ENCODE measurements around the gene WTIP.

WTIP gene

DNA sequence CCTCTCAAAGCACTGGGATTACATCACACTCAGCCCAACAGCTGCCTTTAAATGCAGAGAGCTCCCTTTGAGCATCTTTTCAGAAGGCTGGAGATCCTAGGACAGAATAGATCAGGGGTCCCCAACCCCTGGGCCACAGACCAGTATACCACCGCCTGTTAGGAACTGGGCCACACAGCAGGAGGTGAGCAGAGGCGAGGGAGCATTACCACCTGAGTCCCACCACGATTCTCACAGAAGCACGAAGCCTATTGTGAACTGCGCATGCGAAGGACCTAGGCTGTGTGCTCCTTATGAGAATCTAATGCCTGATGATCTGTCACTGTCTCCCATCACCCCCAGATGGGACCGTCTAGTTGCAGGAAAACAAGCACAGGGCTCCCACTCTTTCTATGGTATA lies 2.2 kb upstream of the WTIP start:
- no peak for DNase-seq

DNA sequence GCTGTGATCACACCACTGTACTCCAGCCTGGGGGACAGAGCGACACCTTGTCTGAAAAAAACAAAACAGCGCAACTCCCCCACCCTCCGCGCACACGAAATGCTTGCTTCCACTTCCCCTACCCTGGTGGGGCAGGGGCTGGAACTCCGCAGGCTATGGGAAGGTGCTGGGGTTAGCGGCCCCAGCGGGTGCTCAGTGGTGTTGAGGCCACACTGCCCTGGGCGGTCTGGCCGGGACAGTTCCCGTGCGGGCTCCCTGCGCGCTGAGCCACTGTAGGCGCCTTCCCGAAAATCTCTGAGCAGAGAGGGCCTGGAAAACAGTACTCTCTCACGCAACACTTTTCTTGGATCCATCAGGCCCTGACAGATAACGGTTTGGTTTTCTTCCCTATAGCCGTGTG lies 1.1 kb upstream of the WTIP start:
- no peak for DNase-seq

DNA sequence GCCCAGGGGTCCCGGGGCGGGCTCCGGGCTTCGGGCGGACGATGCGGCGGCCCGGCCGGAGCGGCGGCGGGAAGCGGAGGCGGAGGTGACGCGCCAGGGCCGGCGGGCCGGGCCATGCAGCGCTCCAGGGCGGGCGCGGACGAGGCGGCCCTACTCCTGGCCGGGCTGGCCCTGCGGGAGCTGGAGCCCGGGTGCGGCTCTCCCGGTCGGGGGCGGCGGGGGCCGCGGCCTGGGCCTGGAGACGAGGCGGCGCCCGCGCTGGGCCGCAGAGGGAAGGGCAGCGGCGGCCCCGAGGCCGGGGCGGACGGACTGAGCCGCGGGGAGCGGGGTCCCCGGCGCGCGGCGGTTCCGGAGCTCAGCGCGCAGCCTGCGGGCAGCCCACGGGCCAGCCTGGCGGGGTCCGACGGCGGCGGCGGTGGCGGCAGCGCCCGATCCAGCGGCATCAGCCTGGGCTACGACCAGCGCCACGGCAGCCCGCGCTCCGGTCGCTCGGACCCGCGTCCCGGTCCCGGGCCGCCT lies 362 bp downstream of the WTIP start:
- DNase-seq = no peak

DNA sequence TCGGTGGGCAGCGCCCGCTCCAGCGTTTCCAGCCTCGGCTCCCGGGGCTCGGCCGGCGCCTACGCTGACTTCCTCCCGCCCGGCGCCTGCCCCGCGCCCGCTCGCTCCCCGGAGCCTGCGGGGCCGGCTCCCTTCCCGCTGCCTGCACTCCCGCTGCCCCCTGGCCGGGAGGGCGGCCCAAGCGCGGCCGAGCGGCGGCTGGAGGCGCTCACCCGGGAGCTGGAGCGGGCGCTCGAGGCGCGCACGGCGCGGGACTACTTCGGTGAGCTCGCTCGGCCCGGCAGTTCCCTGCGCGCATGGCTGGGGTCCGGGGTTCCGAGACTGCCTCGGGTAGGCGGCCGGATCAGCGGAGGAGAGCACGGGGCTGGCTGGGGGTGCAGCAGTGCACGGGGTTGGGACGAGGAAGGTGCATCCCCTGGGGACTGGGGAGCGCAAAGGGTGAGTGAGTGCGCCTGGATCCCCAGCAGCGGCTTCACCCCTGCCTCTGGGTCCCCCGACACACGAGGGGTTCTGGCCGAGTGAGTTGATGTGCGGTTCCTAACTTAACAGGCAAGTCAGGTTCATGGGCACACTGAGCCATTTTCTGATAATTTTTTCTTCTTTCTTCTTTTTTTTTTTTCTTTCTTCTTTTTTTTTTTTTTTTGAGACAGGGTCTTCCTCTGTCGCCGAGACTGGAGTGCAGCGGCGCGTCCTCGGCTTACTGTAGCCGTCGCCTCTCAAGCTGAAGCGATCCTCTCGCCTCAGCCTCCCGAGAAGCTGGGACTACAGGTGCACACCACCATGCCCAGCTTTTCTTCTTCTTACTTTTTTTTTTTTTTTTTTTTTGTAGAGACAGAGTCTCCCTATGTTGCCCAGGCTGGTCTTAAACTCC lies 1.1 kb downstream of the WTIP start:
- DNase-seq = no peak

DNA sequence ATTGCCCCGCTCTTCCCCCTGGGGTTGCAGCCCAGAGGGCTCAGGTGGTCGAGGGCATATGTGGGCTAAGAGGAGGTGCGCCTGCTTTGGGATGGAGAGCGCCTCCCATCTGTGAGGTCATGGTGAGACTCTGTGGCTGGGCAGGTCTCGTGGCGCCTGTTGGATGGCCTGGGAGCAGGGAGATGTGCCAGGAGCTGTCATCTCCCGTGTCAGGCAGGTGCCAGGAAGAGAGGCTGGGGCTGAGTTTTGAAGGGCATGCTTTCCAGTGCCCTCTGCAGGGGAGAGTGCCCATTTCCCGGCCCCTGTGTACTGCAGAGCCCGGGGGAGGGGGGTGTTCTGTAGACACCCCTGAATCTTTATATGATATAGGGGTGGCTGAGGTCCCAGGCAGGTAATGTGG lies 2.8 kb downstream of the WTIP start:
- DNase-seq = no peak

DNA sequence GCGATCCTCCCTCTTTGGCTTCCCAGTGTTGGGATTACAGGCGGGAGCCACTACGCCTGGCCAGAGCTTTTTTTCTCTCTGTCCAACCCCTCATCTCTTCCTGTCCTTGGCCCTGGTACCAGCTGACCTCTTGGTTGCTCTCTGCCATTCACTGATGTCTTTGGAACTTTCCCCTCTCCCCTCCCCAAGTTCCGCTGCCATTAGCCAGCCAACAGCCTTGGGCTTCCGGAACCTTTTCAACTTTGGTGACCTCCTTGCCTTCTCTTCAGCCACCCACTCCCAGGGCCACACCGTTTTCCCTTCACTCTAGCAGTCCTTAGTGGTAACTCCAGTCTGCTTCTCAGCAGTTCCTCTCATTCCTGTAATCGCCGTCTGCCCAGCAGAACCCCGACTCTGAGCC lies 4.3 kb downstream of the WTIP start:
- no peak for DNase-seq

DNA sequence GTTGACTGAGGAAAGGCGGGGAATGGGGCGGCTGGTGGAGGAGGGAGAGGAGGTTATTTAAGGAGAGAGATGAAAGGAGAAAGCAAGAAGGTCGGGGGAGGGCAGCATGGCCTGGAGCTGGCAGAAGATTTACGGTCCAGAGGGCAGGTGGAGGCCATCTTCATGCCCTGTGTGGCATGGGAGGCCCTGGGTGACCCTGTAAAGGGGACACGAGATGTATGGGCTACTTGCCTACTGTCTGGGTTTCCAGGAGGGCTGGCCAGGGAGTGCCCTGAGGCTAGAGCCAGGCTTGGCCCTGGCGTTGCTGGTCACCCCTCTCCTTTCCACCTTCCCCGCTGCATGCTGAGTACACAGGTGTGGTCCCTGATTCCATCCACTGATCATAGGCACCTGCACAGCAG lies 6.1 kb downstream of the WTIP start:
- no peak for DNase-seq

DNA sequence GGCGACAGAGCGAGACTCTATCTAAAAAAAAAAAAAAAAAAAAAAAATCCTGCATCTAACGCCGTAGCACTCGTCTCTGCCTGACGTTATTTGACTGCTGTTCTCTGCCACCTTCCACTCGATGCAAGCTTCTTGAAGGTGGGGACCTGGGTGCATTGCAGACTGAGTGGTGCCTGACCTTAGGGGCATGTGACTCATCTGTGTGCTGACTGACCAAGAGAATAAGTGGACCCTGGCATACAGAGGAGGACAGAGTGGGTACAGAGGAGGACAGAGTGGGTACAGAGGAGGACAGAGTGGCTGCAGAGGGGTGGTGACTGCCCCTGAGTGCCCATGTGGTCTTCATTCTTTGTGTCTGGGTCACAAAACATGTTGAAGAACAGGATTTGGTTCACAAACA lies 7.6 kb downstream of the WTIP start:
- no peak for DNase-seq

DNA sequence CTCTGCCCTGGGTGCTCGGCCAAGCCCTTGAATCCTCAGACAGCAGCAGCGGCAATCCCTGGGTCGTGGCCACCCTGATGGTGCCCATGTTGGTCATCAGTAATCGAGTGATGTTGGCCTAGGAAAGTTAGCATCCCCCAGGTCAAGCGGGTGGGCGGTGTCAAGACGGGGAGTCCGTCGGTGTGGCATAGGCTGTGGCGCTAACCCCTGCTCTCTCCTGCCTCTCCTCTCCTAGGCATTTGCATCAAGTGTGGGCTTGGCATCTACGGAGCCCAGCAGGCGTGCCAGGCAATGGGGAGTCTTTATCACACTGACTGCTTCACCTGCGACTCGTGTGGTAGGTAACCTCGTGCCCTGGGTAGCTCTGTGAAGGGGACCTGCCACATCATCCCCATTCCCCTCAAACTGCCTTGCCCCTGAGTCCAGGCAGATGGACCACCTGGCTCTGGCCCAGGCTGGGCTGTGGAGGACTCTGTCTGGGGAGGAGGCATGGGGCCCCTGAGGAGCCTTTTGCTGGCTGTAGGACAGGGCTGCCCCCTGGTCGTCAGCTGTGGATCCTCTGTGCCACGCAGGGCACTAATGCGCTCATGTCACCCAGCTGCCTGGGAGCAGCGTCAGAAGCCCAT lies 8.7 kb downstream of the WTIP start:
- no peak for DNase-seq

DNA sequence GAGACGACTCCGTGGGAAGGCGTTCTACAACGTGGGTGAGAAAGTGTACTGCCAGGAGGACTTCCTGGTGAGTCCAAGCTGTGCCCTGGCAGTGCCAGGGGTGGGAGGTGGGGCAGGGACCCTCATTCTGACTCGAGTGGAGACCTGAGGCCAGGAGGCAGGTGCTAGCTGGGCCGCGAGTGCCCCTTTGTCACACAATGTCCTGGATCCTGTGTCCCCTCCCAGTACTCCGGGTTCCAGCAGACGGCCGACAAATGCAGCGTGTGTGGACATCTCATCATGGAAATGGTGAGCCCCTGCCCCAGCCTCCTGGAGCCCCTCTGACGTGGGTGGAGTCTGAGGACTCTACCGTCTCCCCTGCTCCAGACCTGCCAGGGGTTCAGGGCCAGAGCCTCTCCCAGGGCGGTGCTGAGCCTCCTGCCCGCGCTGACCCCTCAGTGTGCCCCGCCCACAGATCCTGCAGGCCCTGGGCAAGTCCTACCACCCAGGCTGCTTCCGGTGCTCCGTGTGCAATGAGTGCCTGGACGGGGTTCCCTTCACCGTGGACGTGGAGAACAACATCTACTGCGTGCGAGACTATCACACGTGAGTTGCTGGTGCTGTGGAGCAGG lies 11.6 kb downstream of the WTIP start:
- DNase-seq = no peak

DNA sequence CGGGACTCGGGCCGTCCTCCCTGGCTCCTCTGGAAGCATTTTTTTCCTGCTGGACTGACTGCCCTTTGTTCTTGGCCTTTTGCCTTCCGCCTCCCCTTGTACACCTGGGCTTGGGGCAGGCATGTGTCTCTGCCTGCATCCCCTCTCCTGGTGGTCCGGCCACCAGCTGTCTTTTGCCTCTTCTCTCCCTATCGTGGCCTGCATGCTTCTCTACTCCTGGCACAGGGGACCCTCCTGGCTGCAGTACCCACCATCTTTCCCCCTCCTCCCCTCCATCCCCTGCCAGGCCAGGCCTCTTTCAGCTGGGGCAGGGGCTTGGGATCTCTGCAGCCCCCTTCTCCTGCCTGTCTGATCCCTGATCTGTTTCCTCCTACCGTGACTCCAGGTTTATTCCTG lies 12.1 kb downstream of the WTIP start:
- DNase-seq = no peak

DNA sequence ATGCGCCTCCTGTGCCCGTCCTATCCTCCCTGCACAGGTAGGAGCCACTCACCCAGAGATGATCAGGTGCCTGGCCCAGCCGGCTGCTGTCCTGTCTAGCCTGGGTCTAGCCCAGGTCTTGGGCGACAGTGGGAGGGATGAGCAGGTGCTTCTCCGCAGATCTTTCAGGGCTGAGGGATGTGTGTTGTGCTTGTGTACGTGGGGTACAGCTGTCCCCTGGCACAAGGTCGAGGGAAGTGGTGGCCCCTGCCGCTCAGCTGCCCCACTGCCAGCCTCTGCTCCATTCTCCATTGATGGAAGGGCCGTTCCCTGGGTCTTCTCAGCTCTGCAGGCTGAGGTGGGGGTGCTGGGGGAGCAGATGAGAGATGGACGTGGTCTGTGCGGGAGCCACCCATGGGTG lies 13.0 kb downstream of the WTIP start:
- no peak for DNase-seq

DNA sequence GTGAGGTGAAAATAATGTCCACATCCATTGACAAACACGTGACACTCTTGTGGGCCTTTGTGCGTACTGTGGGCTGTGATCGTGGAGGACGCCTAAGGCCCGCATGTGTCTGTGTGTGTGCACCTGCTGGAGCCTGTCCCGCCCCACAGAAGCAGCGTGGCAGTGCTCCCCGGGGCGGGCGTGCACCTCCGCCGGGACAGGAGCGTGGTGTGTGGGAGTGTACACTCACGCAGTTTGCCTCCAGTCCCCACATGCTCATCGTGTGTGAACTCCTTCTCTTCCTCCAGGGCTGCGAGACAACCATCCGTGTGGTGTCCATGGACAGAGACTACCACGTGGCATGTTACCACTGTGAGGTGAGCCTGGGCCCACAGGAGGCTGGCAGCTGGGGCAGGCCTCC lies 13.9 kb downstream of the WTIP start:
- no peak for DNase-seq

DNA sequence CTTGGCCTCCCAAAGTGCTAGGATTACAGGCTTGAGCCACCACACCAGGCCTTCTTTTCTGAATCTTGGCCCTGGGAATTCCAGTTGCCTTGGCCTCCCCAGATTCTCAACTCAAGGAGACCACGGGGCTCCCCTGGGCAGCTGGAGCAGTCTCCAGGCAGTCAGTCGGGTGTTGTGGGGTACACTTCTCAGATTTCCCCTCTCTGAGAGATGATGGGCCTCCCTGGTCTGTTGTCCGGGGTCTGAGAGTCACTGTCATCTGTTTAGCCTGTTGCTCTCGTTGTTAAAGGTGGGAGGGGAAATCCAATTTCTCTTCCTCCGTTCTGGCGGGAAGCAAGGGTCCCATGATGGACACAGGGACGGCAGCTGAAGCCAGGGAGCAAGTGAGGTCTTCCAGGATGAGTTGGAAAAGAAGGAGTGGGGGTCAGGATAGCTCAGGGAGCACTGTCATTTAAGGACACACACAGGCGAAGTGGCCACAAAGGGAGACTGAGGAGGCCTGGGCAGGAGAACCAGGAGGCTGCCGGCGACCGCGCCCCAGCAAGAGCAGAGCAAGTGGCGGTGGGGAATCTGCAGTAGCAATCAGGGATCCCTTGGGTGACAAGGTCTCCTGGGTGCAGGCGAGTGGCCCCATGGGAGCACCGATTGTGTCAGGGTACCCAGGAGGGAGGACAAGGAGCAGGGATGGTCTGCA lies 15.7 kb downstream of the WTIP start:
- no peak for DNase-seq

DNA sequence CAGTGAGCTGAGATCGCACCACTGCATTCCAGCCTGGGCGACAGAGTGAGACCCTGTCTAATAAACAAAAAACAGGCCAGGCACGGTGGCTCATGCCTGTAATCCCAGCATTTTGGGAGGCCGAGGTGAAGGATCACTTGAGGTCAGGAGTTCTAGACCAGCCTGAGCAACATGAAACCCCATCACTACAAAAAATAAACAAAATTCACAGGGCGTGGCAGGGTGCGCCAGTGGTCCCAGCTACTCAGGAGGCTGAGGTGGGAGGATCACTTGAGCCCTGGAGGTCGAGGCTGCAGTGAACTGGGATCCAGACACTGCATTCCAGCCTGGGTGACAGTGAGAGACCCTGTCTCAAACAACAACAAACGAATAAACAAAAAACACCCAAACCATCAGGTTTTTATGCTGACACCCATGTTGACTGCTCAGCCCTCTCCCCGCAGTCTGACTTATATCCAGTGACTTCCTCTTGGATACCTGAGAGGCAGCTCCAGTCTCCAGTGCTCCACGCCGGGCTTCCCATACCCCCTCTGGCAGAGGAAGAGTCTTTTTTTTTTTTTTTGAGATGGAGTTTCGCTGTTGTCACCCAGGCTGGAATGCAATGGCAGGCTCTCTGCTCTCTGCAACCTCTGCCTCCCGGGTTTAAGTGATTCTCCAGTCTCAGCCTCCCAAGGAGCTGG lies 17.7 kb downstream of the WTIP start:
- no peak for DNase-seq

DNA sequence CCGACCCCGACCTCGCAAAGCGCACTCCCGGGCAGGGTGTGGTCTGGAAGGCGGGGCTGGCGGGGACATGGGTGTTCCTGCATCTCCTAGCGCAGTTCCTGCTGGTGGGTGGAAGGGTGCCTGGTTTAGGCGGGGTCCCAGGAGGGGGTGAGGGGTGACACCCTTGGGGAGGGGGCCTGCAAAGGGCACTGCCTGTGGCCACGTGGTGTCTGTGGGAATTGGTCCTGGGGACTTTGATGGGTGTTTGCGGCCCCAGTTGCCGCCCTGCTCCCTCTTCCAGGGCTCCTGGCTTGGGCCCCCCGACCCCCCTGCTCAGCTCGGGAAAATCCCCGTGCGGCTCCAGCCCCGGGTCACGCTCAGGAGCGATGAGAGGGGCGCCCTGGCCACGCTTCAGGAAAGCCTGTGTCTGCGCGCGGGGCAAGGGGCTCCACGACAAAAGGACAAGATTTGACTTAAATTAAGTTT lies 19.1 kb downstream of the WTIP start:
- DNase-seq = no peak

DNA sequence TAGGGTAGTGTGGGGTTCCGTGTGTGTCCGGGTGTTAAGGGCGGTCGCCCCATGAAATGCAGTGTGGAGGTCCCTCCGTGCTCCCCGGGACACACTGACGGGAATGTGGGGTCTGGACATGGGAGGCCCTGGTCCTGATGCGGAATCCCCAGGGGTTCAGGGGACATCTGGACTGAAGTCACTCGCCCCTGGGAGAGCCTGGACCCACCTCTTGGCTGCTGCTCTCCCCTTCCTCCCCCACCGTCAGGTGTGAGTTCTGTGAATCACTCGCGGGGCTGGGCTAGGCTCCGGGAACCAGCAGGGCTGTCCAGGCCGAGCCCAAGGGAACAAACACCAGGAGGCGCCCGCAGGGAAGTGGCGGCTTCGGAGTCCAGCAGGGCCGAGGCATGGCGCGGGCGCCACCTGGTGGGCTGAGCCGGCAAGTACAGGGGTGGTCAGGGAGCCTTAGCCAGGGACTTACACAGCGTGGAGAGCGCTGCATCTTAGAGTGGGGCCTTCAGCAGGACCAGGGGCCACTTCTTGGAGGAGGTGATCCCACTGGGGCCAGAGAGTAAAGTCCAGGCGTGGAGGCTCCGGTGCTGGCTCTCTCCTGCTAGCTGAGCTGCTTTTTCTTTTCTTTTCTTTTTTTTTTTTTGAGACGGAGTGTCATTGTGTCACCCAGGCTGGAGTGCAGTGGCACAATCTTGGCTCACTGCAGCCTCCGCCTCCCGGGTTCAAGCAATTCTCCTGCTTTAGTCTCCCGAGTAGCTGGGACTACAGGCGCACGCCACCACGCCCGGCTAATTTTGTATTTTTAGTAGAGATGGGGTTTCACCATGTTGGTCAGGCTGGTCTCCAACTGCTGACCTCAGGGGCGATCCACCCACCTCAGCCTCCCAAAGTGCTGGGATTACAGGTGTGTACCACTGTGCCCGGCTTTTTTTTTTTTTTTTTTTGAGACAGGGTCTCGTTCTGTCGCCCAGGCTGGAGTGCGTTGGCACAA lies 20.1 kb downstream of the WTIP start:
- DNase-seq = peak; percentile 93 to 96

DNA sequence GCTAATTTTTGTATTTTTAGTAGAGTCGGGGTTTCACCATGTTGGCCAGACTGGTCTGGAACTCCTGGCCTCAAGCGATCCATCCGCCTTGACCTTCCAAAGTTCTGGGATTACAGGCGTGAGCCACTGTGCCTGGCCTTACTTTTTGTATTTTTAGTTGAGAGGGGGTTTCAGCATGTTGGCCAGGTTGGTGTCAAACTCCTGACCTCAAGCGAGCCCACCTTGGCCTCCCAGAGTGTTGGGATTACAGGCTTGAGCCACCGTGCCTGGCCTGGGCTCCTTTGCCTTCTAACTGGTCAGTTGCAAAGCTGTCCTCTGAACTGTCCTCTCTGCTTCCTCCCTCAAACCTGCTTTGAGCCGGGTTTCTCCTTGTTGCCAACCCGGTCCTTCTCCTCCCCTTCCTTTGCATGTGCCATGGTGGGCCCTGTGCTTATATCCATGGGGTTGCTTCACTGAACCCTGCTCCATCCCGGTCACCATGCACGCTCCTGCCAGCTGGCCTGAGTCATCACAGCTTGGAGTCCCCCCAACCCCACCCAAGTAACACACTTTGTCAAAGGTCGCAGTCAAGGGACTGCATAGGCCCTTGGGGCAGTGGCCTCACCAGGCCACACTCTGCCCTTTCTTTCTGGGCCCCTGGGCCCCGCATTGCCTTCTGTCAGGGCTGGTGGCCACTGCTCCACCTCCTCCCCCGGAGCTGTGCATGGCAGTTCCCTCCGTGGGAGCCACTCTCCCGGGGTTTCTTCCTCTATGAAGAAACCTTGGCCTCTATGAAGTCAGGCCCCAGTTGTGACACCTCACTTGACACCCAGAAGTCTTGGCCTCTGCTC lies 21.2 kb downstream of the WTIP start:
- DNase-seq = no peak

DNA sequence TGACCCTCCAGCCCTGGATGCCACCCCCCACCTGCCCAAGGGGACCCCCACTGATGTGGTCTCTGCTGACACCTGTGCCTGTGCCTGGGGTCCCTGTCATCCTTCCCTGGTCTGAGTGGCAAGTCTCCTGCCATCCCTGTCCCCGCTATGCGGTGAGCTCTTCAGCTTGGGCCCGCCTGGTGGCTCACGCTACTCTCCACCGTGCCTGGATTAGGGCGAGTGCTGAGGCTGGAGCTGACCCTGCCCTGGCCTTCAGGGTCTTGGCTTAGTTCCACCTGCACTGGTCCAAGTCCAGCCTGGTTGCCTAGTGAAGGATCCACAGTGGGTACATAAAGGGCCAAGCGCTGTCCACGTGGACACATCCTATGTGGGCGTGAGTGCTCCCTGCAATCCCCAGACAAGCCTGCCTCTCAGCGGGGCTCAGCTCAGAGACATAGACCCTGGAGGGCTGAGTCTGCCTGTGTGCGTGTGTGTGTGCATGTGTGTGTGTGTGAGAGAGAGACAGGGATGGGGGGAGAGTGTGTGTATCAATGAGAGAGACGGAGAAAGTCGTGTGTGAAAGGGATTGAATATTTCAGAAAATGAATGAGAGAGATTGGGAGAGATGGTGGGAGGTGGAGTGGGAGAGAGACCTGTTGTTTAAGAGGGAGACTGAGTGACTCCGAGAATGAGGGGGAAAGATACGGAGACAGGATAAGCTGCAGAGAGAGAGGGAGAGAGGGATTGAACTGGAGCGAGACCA lies 22.1 kb downstream of the WTIP start:
- DNase-seq = no peak

All from activated CD4-positive, alpha-beta T cell treated with anti-CD3 and anti-CD28 coated beads, Interleukin-2, amount 50 U/mL, for 48 hours (primary cell).